Measurements from ENCODE around the gene RTTN.

Gene RTTN

DNA sequence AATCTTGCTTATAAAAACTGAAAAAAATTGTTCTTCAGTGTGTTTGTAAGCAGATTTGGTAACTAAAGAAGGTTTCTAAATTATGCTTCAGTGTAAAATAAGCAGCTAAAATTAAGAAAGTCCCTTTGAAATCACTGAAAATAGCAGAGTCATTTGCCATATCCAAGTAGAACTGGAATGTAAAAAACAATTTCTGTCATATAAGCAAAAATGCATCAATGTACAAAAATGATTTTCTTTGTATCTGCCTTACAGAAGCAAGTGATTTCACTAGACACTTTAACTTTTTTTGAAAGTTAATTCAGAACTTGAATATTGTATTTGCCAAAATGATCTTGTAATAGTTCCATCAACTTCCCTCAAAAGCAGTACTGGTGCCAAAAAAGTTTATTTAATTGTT lies 136.1 kb downstream of the RTTN start:
- Histone ChIP-seq H3K79me2 (ENCODE audit: insufficient read depth, low read length) (no peaks in the 10 kb centered on the region), H3K27me3 (ENCODE audit: insufficient read depth, low read length, poor library complexity, severe bottlenecking) (no peaks in the 10 kb centered on the region), H3K4me1 (ENCODE audit: insufficient read depth, low read length, poor library complexity, severe bottlenecking) (no peaks in the 10 kb centered on the region), H3K4me3 (ENCODE audit: low read length, poor library complexity, severe bottlenecking) (no peak overlapping the region), H3F3A (ENCODE audit: low read depth) (no peaks in the 10 kb centered on the region), H3K9me2 (replicated peaks; ENCODE audit: low read depth, low read length) (no peaks in the 10 kb centered on the region), H2AFZ (ENCODE audit: low read length) (no peak overlapping the region), H3K36me3 (ENCODE audit: insufficient read depth, low read length) (peaks cover 12% of the 10 kb centered on the region; the same call in 1 of the 2 replicates), H3K4me2 (ENCODE audit: low read depth, low read length, poor library complexity, severe bottlenecking) (no peak overlapping the region), H4K20me1 (ENCODE audit: insufficient read depth, low read length, poor library complexity, severe bottlenecking) (no peaks in the 10 kb centered on the region), H3K9me3 (ENCODE audit: insufficient read depth, low read depth, low read length) (no peaks in the 10 kb centered on the region), H3K9ac (ENCODE audit: low read depth, low read length, poor library complexity, severe bottlenecking) (no peak overlapping the region)
- TF ChIP-seq EZH2phosphoT487 (IDR thresholded peaks at IDR 0.05; ENCODE audit: borderline replicate concordance), result no peak
- TF ChIP-seq, protein P1, sequence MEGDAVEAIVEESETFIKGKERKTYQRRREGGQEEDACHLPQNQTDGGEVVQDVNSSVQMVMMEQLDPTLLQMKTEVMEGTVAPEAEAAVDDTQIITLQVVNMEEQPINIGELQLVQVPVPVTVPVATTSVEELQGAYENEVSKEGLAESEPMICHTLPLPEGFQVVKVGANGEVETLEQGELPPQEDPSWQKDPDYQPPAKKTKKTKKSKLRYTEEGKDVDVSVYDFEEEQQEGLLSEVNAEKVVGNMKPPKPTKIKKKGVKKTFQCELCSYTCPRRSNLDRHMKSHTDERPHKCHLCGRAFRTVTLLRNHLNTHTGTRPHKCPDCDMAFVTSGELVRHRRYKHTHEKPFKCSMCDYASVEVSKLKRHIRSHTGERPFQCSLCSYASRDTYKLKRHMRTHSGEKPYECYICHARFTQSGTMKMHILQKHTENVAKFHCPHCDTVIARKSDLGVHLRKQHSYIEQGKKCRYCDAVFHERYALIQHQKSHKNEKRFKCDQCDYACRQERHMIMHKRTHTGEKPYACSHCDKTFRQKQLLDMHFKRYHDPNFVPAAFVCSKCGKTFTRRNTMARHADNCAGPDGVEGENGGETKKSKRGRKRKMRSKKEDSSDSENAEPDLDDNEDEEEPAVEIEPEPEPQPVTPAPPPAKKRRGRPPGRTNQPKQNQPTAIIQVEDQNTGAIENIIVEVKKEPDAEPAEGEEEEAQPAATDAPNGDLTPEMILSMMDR (conservative IDR thresholded peaks at IDR 0.05; ENCODE audit: low read length), result no peak

- no peak overlapping the region for H3K4me3 ChIP-seq (ENCODE audit: low read length, poor library complexity, severe bottlenecking)
- no peak overlapping the region for H3K4me2 ChIP-seq (ENCODE audit: low read depth, low read length, poor library complexity, severe bottlenecking)
- no peaks in the 10 kb centered on the region for H3K4me1 ChIP-seq (ENCODE audit: insufficient read depth, low read length, poor library complexity, severe bottlenecking)
- H4K20me1 ChIP-seq (ENCODE audit: insufficient read depth, low read length, poor library complexity, severe bottlenecking), result no peaks in the 10 kb centered on the region
- H3K9me3 ChIP-seq (ENCODE audit: insufficient read depth, low read depth, low read length), result no peaks in the 10 kb centered on the region
- no peaks in the 10 kb centered on the region for H3K9me2 ChIP-seq (replicated peaks; ENCODE audit: low read depth, low read length)
- TF ChIP-seq, protein P1 (conservative IDR thresholded peaks at IDR 0.05; ENCODE audit: low read length), result no peak
- no peak for TF ChIP-seq EZH2phosphoT487 (IDR thresholded peaks at IDR 0.05; ENCODE audit: borderline replicate concordance)
- H3K27me3 ChIP-seq (ENCODE audit: insufficient read depth, low read length, poor library complexity, severe bottlenecking), result no peaks in the 10 kb centered on the region
- no peaks in the 10 kb centered on the region for H3F3A ChIP-seq (ENCODE audit: low read depth)
- H3K9ac ChIP-seq (ENCODE audit: low read depth, low read length, poor library complexity, severe bottlenecking), result no peak overlapping the region
- no peak overlapping the region for H2AFZ ChIP-seq (ENCODE audit: low read length)
- H3K36me3 ChIP-seq (ENCODE audit: insufficient read depth, low read length), result peaks cover 13% of the 10 kb centered on the region; the same call in 1 of the 2 replicates
- H3K79me2 ChIP-seq (ENCODE audit: insufficient read depth, low read length), result no peaks in the 10 kb centered on the region
These were observed 136.5 kb downstream of the RTTN start for GRCh38 chr18:70068981-70069380.

DNA sequence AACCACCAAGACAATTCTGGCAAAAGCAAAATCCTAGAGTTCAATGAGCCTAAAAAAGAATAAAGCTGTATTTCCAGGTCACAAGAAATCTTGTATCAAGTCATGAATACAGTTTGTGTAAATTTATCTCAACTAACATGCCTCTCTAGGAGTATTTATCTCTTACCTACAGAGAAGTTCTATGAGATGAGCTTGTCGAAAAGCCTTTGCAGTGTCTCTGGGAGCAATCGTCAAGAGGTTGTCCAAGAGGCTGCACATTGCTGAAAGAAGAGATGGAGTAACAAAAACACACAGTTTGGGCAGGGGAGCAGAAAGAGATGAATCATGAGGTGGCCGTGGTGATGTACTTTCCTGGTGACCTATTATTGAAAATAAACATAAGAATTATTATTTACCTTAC lies 145.8 kb downstream of the RTTN start:
- Histone ChIP-seq H3K9ac (ENCODE audit: low read depth, low read length, poor library complexity, severe bottlenecking) (no peak overlapping the region), H3K4me2 (ENCODE audit: low read depth, low read length, poor library complexity, severe bottlenecking) (no peak overlapping the region), H2AFZ (ENCODE audit: low read length) (no peak overlapping the region), H3K4me1 (ENCODE audit: insufficient read depth, low read length, poor library complexity, severe bottlenecking) (no peaks in the 10 kb centered on the region), H3K79me2 (ENCODE audit: insufficient read depth, low read length) (no peaks in the 10 kb centered on the region), H3K9me2 (replicated peaks; ENCODE audit: low read depth, low read length) (no peaks in the 10 kb centered on the region), H3K4me3 (ENCODE audit: low read length, poor library complexity, severe bottlenecking) (no peak overlapping the region), H3K27me3 (ENCODE audit: insufficient read depth, low read length, poor library complexity, severe bottlenecking) (no peaks in the 10 kb centered on the region), H3K36me3 (ENCODE audit: insufficient read depth, low read length) (peaks cover 52% of the 10 kb centered on the region; the same call in 1 of the 2 replicates), H3F3A (ENCODE audit: low read depth) (no peaks in the 10 kb centered on the region), H3K9me3 (ENCODE audit: insufficient read depth, low read depth, low read length) (no peaks in the 10 kb centered on the region), H4K20me1 (ENCODE audit: insufficient read depth, low read length, poor library complexity, severe bottlenecking) (no peaks in the 10 kb centered on the region)
- TF ChIP-seq, protein P1 (conservative IDR thresholded peaks at IDR 0.05; ENCODE audit: low read length), result no peak
- no peak for TF ChIP-seq EZH2phosphoT487 (IDR thresholded peaks at IDR 0.05; ENCODE audit: borderline replicate concordance)
